NT2/D1 (cell line): ENCODE measurements around the gene PPFIA1.

Source experiments
- SUZ12 ChIP-seq: IDR thresholded peaks from 2 replicates; pipeline ENCODE4 v1.6.1; 2011; ENCODE audit not compliant: insufficient read length, insufficient read depth; ENCODE audit errors: extremely low read depth
- YY1 ChIP-seq: IDR thresholded peaks from 2 replicates; pipeline ENCODE4 v1.6.1; 2011; ENCODE audit not compliant: insufficient read length, insufficient read depth
- ZNF274 ChIP-seq: IDR thresholded peaks from 2 replicates; pipeline ENCODE4 v1.6.1; 2011; ENCODE audit warnings: mild to moderate bottlenecking, low read depth, low read length

- TF ChIP-seq SUZ12 (no peak), YY1 (no peak), ZNF274 (no peak)
These were observed 44.3 kb upstream of the PPFIA1 start for GRCh38 chr11:70226183-70226582.
